Fibroblast of villous mesenchyme (primary cell): ENCODE measurements around the gene ZFPM1. TPM values are rescaled to one million over a fixed set of nuclear protein-coding genes. Genes with fewer than 3 reads are reported as not detected.

Experiments
- DNase-seq: peaks from one replicate; pipeline ENCODE4 v3.0.0-alpha.2; 2010; ENCODE audit warnings: low read depth
- H3K4me3 ChIP-seq: 2 replicates; pipeline ENCODE4 v1.5.1; 2011; ENCODE audit warnings: low read depth, mild to moderate bottlenecking, low read length
- total RNA-seq: library from RNA; depleted of rRNA; stranded (reverse); fragments of >200 nt; gene quantifications from 2 replicates; pipeline ENCODE4 v1.2.3, GENCODE V29; 2012
- TF ChIP-seq, protein P1 (sequence below): IDR thresholded peaks from 2 replicates; pipeline ENCODE4 v1.5.1; 2012; ENCODE audit warnings: low read depth, mild to moderate bottlenecking, low read length; ENCODE audit not compliant: insufficient read depth

The ZFPM1 gene
- 2.6 TPM in 2 replicates for total RNA-seq

DNA sequence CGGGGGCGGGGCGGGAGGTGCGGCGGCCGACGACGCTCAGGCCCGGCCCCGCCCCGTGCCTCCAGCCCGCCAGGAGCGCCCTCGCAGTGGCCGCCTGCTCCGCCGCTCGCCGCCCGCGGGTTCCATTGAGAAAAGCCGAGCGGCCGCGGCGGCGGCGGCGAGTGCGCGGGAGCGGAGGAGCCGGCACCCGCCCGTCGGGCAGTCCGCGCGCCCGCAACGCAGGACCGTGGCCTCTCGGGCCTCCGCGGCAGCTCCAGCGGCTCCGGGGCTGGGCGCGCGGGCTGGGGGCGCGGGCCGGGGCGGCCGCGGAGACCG, at the start of gene ZFPM1:
TSS of gene ZFPM1 (plus strand) at position 64 of the 315 bp plus-strand sequence. CDS start 359 bp downstream, outside the sequence.
- TF ChIP-seq, protein P1, sequence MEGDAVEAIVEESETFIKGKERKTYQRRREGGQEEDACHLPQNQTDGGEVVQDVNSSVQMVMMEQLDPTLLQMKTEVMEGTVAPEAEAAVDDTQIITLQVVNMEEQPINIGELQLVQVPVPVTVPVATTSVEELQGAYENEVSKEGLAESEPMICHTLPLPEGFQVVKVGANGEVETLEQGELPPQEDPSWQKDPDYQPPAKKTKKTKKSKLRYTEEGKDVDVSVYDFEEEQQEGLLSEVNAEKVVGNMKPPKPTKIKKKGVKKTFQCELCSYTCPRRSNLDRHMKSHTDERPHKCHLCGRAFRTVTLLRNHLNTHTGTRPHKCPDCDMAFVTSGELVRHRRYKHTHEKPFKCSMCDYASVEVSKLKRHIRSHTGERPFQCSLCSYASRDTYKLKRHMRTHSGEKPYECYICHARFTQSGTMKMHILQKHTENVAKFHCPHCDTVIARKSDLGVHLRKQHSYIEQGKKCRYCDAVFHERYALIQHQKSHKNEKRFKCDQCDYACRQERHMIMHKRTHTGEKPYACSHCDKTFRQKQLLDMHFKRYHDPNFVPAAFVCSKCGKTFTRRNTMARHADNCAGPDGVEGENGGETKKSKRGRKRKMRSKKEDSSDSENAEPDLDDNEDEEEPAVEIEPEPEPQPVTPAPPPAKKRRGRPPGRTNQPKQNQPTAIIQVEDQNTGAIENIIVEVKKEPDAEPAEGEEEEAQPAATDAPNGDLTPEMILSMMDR, result no peak

DNA sequence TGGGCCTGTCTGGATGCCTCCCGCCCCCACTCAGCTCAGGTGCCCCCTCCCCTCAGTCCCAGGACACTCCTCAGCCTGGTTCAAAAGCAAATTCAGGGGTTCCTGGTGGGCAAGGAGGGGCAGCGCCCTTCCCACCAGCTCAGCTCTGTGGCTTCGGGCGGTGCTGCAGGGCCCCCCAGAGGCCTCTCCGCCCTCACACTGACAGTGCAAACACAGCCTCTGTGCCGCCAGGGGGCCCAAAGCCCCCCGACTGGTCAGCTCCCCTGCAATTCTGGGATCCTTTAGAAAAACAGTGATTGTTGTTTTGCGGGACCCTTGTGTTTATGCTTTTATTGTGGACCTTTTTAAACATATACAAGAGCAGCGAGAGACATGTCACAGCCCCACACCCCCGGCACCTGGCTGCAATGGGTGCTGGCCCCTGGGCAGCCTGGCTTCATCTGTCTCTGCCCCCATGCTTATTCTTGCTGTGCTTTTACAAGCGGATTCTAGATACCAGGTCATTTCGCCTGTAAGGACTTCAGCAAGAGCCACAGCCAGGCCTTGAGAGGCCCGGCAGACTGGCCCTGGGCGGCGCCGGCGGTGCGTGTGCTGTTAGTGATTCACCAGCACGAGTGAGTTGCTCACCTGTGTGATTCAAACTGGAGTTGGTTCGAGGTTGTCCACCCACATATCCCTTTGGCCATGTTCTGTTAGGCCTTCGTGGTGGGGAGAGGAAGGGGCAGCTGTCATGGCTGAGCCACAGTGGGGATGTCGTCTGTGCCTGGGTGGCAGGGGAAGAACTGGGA, 49.1 kb upstream of the ZFPM1 start:
- H3K4me3 ChIP-seq, result no peak overlapping the region
- DNase-seq, result no peak
- TF ChIP-seq, protein P1, result no peak

More for the DNA sequence above, at the start of gene ZFPM1:
- DNase-seq, result no peak
- peak within 1 kb of the TSS; percentile 67 for H3K4me3 ChIP-seq

DNA sequence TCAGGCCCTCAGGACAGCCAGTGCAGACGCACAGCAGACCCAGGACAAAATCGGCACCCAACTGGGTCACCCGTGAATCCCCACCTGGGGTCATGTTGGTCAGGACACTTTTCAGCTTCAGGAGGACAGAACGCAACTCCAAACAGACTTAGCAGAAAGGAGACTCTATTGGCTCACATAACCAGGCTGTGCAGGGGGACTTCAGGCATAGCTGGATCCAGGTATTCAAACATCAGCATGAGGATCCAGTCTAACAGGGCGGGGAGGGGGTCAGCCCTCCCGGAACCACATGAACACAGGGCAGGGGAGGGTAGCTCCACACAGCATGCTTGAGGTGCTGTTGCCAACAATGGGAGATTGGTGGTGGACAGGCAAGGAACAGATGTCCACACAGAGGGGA, 48.3 kb upstream of the ZFPM1 start:
- no peak overlapping the region for H3K4me3 ChIP-seq
- TF ChIP-seq, protein P1, result no peak
- DNase-seq, result no peak

DNA sequence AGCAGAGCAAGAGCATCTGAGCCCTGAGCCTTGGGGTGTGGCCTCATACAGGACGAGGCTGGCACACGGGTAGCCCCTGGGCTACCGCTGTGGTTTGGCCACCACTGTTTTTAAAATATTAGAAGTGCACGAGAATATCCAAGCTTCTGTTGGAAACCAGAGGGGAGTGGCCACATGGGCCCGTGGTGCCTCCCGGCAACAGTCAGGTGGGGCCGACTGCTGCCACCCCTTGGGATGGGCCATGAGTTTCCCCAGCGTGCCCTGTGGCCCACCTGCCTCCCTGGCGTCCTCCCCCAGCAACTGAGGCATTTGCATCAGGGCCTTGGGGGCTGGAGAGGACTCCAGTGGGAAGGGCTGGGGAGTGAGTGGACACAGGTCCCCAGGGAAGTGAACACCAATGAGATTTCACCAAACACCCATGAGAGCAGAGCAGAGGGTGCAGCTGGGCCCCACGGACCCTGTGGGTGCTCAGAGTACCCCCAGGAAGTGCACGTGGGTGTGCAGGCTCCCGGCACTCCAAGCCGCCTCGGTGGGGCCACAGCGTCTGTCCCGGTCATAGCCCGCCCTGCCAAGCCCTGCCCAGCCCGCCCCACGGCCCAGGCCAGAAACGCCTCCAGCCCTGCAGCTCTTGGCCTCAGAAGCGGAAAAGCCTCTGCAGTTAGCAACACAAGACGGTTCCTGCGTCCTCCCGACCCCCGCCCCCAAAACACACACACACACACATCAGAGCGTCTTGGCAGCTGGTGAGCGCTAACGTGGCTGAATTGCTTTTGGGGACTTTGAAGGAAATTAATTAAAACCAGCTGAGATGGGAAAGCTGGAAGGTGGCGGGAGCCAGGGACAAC, 47.6 kb upstream of the ZFPM1 start:
- TF ChIP-seq, protein P1, result no peak
- peak; percentile 36 for DNase-seq
- no peak overlapping the region for H3K4me3 ChIP-seq

DNA sequence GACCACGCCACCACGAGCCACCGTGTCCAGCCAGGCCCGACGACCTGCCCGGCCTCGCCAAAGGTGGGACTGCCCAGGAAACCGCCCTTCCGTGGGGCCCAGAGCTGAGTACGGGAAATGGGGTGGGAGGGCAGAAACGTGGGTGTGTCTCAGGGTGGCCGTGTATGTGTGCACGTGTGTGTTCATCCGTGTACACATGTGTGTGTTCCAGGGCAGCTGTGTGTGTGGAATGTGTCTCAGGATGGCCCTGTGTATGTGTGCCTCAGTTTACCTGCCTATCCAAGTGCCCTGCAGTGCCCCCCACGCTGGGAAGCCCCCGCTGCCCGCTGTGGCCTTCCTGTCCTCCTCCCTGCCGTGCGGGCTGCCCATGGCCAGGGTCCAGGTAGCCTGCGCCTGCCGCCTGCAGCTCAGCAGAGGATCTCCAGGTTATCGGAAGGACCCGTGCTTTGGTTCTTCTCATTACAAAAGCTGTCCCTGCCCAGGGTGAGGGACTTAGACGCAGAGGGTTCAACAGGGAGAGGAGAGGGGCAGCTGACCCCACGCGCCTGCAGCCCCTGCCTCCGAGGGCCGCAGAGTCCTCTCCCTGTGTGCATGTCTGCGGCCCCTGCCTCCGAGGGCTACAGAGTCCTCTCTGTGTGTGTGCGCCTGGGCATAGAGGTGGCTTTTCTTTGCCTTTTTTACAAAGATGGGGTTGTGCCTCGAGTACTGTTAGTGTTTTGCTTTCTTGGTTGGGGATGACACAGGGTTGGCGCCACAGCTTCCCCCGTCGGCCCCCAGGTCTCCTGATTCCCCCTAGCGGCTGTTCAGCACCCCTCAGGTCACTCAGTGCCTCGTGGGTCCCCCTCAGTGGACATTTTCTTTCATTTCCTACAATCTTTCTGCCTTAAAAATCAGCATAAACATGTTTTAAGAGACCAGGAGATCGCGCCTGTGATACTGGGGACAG, 46.7 kb upstream of the ZFPM1 start:
- DNase-seq, result no peak
- H3K4me3 ChIP-seq, result no peak overlapping the region

DNA sequence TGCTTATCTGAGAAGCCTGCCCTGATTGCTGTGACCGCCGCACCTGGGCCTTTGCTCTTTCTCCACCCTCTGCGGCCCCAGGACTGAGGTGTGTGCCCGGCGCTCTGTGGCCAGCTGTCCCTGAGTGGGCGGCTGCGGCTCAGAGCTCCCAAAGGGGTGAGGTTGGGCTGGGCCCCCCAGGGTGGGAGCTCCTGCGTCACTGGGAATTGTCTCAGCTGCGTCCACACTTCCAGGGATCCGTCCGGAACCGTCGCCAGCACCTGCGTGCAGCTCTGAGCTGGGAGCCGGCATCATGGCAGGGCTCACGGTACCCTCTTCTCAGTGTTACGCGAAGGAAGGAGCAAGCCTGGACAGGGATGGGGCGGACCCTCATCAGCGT, 46.0 kb upstream of the ZFPM1 start:
- no peak overlapping the region for H3K4me3 ChIP-seq
- TF ChIP-seq, protein P1, result no peak
- DNase-seq, result no peak

More for the DNA sequence above, 46.7 kb upstream of the ZFPM1 start:
- TF ChIP-seq, protein P1, result peak; percentile 8
